Measurements from ENCODE around the gene RAB36. TPM values are rescaled to one million over a fixed set of nuclear protein-coding genes. Genes with fewer than 3 reads are reported as not detected.

The RAB36 gene, protein sequence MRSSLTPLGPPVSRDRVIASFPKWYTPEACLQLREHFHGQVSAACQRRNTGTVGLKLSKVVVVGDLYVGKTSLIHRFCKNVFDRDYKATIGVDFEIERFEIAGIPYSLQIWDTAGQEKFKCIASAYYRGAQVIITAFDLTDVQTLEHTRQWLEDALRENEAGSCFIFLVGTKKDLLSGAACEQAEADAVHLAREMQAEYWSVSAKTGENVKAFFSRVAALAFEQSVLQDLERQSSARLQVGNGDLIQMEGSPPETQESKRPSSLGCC
- 3.5 and 4.6 TPM in 2 replicates for total RNA-seq (ENCODE audit: low replicate concordance)

DNA sequence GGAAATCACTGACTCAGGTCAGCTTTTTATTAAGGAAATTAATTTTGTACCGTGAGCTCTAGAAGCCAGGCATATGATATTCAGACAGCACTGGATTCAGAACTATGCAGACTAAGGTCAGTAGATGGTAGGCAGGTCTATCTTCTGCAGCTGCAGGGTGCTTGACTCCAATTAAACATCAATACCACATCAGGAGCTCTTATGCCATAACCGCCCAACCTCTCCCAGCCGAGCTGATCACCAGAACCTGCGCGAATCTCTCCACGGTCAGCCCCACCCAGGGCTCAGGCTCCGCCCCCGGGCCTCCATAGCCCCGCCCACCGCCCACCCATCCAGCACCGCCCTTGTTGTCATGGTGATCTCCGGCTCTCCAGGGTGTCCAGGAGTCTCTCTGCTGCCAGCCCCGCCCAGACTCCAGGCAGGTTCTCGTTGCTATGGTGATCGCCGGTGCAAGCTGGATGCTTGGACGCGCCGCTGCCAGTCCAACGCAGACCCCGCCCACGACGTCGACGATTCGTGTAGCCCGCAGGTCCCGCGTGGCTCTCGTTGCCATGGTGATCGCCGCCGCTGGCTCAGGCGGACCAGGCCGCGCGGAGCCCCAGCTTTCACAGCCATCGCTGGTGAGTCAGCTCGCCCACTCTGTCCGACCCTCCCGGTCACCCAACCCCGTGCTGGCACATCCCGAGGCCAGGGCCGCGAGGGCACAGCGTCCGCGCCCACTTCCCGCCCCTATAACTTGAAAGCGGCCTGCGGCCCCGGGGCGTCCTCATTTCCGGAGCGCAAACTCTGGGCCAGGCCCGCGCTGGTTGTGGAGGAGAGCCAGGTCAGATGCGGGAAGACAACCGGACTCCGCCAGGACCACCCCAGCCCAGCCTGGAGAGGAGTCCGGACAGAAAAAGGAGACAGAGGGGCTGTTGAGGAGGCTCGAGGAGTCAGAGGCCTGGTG, at the start of gene RAB36:
Gene RAB36, plus strand, starts transcription at position 546 of the 946 bp plus-strand sequence. CDS start 1,140 bp downstream, outside the sequence.
- TF ChIP-seq CTCF (IDR thresholded peaks at IDR 0.05; ENCODE audit: insufficient read depth, low read length): no peak

GRCh38 chr22:23095733-23096342, 49.4 kb upstream of the RAB36 start:
- H3K4me3 ChIP-seq (ENCODE audit: low read depth, low read length): no peak overlapping the region
- DNase-seq (ENCODE audit: low read depth): no peak
- TF ChIP-seq CTCF (IDR thresholded peaks at IDR 0.05; ENCODE audit: insufficient read depth, low read length): no peak

More for the DNA sequence above, at the start of gene RAB36:
- DNase-seq (ENCODE audit: low read depth): peak; percentile 98
- peak within 1 kb of the TSS; percentile 71 for H3K4me3 ChIP-seq (ENCODE audit: low read depth, low read length)

- DNase-seq (ENCODE audit: low read depth): no peak
- TF ChIP-seq CTCF (IDR thresholded peaks at IDR 0.05; ENCODE audit: insufficient read depth, low read length): no peak
Measured at GRCh38 chr22:23097412-23098229, 47.7 kb upstream of the RAB36 start.

DNA sequence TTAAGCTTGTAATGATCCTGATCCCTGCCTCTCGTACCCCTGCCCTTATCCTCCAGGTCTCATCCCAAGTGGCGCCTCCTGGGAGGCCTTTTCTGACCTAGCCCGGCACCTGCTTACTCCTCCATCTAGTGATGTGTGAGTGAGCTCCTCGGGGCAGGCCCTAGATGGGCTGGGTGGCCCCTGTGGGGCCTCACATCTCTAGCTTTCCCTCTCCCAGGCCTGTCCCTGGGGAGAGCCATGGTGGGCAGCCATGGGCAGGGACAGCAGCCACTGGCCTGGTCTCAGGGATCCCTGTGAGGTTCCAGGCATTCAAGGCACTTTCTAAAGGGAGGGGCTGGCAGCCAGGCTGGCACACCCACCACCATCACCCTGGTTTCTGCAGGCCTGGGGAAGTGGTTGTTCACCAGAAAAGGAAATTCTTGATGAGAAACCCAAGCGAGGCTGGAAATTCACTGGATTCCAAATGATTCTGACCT, 47.0 kb upstream of the RAB36 start:
- peak; percentile 4 for DNase-seq (ENCODE audit: low read depth)
- H3K4me3 ChIP-seq (ENCODE audit: low read depth, low read length): no peak overlapping the region
- TF ChIP-seq CTCF (IDR thresholded peaks at IDR 0.05; ENCODE audit: insufficient read depth, low read length): no peak

More at GRCh38 chr22:23097412-23098229, 47.7 kb upstream of the RAB36 start:
- no peak overlapping the region for H3K4me3 ChIP-seq (ENCODE audit: low read depth, low read length)

GRCh38 chr22:23098718-23099530, 46.4 kb upstream of the RAB36 start:
- no peak overlapping the region for H3K4me3 ChIP-seq (ENCODE audit: low read depth, low read length)
- no peak for TF ChIP-seq CTCF (IDR thresholded peaks at IDR 0.05; ENCODE audit: insufficient read depth, low read length)
- DNase-seq (ENCODE audit: low read depth): no peak

Measured in fibroblast of the aortic adventitia (primary cell).